A673 (cell line): ENCODE results near the gene VAV3. TPM values are rescaled to one million over a fixed set of nuclear protein-coding genes. Genes with fewer than 3 reads are reported as not detected.

ENCODE experiments used
- BruUV-seq: library from RNA; stranded (reverse); fragments of 400-500 nt; replicated peaks from 2 replicates; lab custom pipeline; 2021; lab: Mats Ljungman, UMichigan
- CTCF ChIA-PET: fragments of 300-600 bp; sonication (Branson Sonifier 250); formaldehyde crosslinking; loops from one replicate; lab custom pipeline; 2022; ENCODE audit warnings: antibody characterized with exemption; lab: Charles Lee
- POLR2A ChIA-PET: fragments of 300-600 bp; sonication (Branson Sonifier 250); formaldehyde crosslinking; loops from one replicate; lab custom pipeline; 2022; ENCODE audit warnings: antibody characterized with exemption; ENCODE audit not compliant: low non-redundant PET; lab: Charles Lee
- DNase-seq: peaks from one replicate; pipeline ENCODE4 v3.0.0-alpha.2; 2015; ENCODE audit warnings: low spot score
- H3K27ac ChIP-seq: fragments of 200-600 bp; sonication (generic); 2 replicates; pipeline ENCODE4 v1.5.1; 2016; ENCODE audit warnings: mixed run types, low read depth, mild to moderate bottlenecking, mixed read lengths, antibody characterized with exemption, low read length; ENCODE audit not compliant: poor library complexity, severe bottlenecking
- H3K27me3 ChIP-seq: fragments of 200-600 bp; sonication (generic); replicated peaks from 2 replicates; pipeline ENCODE4 v1.6.1; 2017; ENCODE audit warnings: mixed run types, low read depth, mild to moderate bottlenecking, mixed read lengths, antibody characterized with exemption, low read length; ENCODE audit not compliant: insufficient read depth, poor library complexity
- H3K36me3 ChIP-seq: fragments of 200-600 bp; sonication (generic); 2 replicates; pipeline ENCODE4 v1.6.1; 2016; ENCODE audit warnings: mixed run types, mild to moderate bottlenecking, mixed read lengths, antibody characterized with exemption, low read length; ENCODE audit not compliant: insufficient read depth, poor library complexity, severe bottlenecking
- H3K4me1 ChIP-seq: fragments of 200-600 bp; sonication (generic); 2 replicates; pipeline ENCODE4 v1.6.1; 2017; ENCODE audit warnings: mixed run types, mild to moderate bottlenecking, mixed read lengths, antibody characterized with exemption, low read length; ENCODE audit not compliant: insufficient read depth, poor library complexity, severe bottlenecking
- H3K4me3 ChIP-seq: fragments of 200-600 bp; sonication (generic); 2 replicates; pipeline ENCODE4 v1.5.1; 2016; ENCODE audit warnings: low read depth, mixed run types, mild to moderate bottlenecking, mixed read lengths, low read length; ENCODE audit not compliant: poor library complexity, severe bottlenecking
- H3K9me3 ChIP-seq: fragments of 200-600 bp; sonication (generic); 2 replicates; pipeline ENCODE4 v1.6.1; 2016; ENCODE audit warnings: mixed run types, low read depth, mild to moderate bottlenecking, mixed read lengths, antibody characterized with exemption, low read length; ENCODE audit not compliant: poor library complexity, severe bottlenecking
- CTCF ChIP-seq: fragments of 300-800, 200-600 bp; sonication (generic); conservative IDR thresholded peaks from 2 replicates; pipeline ENCODE4 v1.5.1; 2017; ENCODE audit warnings: low read depth, mild to moderate bottlenecking, antibody characterized with exemption, low read length, moderate library complexity, mixed read lengths
- EZH2 ChIP-seq: fragments of 200-600 bp; sonication (generic); IDR thresholded peaks from 2 replicates; pipeline ENCODE4 v1.6.1; 2017; ENCODE audit warnings: borderline replicate concordance, low read depth, mild to moderate bottlenecking, mixed read lengths, antibody characterized with exemption, low read length; ENCODE audit not compliant: poor library complexity, severe bottlenecking
- intact Hi-C: fragments of 100-400 bp; cut with micrococcal nuclease; formaldehyde crosslinking; loops from one replicate; pipeline ENCODE4 v1.10.0; 2022; ENCODE audit not compliant: unreplicated experiment
- total RNA-seq: library from RNA; stranded (reverse); gene quantifications from 2 replicates; pipeline ENCODE4 v1.2.3, GENCODE V29; 2021

VAV3 gene
- total RNA-seq, 1 experiment from 2014 or later, result 0.30 TPM

GRCh38 chr1:107941123-107941522 lies 23.9 kb downstream of the VAV3 start:
- no peak for DNase-seq
- H3K27me3 ChIP-seq, result no peaks in the 10 kb centered on the region
- no peaks in the 10 kb centered on the region for H3K9me3 ChIP-seq
- no peaks in the 10 kb centered on the region for H3K36me3 ChIP-seq
- H3K4me1 ChIP-seq, result peaks cover 11% of the 10 kb centered on the region
- no TSS peak for BruUV-seq
- intact Hi-C loops, result no loop called here
- no peak overlapping the region for H3K4me3 ChIP-seq
- ChIA-PET POLR2A (no interaction called here), CTCF (no interaction called here)
- TF ChIP-seq CTCF (no peak), EZH2 (no peak)
- H3K27ac ChIP-seq, result no peak overlapping the region

- CTCF ChIA-PET, result no interaction called here
These were observed 24.3 kb downstream of the VAV3 start for GRCh38 chr1:107940701-107941100.

GRCh38 chr1:107940017-107940577 lies 24.9 kb downstream of the VAV3 start:
- ChIA-PET CTCF (no interaction called here), POLR2A (no interaction called here)
- Histone ChIP-seq H3K4me1 (peaks cover 22% of the 10 kb centered on the region), H3K27ac (no peak overlapping the region), H3K9me3 (no peaks in the 10 kb centered on the region), H3K27me3 (no peaks in the 10 kb centered on the region), H3K4me3 (no peak overlapping the region), H3K36me3 (no peaks in the 10 kb centered on the region)
- BruUV-seq, result no TSS peak
- intact Hi-C loops, result no loop called here
- DNase-seq, result no peak
- TF ChIP-seq EZH2 (no peak), CTCF (no peak)

More at GRCh38 chr1:107940701-107941100, 24.3 kb downstream of the VAV3 start:
- POLR2A ChIA-PET, result no interaction called here
- Histone ChIP-seq H3K9me3 (no peaks in the 10 kb centered on the region), H3K36me3 (no peaks in the 10 kb centered on the region), H3K4me1 (peaks cover 16% of the 10 kb centered on the region), H3K27me3 (no peaks in the 10 kb centered on the region), H3K4me3 (no peak overlapping the region), H3K27ac (no peak overlapping the region)
- no peak for DNase-seq
- no TSS peak for BruUV-seq
- intact Hi-C loops, result no loop called here
- TF ChIP-seq EZH2, result no peak
- no peak for TF ChIP-seq CTCF
